Activated CD8-positive, alpha-beta memory T cell treated with anti-CD3 and anti-CD28 coated beads for 1 hour (primary cell): ENCODE results near the gene GYPC.
"Not testable (repeated sequence)": the region's sequence is repeated elsewhere in the genome, so short reads cannot be mapped to it uniquely, and the experiment has no call there.

Experiments
- DNase-seq, 2 donors: peaks; one replicate each; pipeline ENCODE4 v3.0.0-alpha.2; 2020; ENCODE audit warnings: low read depth in 1 of 2; ENCODE audit errors: extremely low read depth in 1 of 2

Gene GYPC, protein sequence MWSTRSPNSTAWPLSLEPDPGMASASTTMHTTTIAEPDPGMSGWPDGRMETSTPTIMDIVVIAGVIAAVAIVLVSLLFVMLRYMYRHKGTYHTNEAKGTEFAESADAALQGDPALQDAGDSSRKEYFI

DNA sequence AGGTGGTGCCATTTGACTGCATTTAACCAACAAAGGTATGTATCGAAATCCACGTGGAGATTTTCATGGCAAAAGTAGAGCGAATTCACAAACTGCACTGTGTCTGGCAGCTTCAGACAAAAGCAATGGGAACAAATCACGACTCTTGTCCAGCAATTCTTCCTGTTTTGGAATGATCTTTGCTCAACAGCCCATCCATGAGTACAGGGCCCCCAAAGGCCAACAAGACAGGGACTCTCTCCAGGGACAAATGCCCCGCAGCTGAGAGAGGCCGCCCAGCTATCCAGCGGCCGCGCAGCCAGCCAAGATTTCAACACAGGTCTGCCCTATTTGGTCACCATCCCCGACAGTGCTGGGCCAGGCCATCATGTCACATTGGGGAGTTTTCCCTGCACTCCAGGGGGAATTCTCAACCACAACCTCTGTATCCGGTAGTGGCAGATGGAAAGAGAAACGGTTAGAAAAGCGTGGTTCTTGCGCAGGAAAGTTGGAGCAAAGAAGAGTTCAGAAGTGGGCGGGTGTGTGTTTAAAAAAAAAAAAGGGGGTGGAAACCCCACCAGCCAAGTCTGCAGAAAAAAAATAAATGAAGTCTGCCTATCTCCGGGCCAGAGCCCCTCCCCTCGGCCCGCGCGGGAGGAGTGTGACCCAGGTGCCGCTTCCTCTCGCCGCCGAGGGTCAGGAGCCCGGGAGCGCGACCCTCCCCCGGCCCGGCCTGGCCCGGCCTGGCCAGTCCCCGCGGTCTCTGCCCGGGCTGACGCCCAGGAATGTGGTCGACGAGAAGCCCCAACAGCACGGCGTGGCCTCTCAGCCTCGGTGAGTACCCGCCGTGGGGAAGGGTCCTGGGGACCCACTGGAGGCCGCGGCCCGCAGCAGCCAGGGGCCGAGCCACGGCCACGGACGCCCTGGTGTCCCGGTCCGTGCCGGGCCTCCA is at the start of gene GYPC:
Gene GYPC (plus strand): TSS at position 659 of the 931 bp plus-strand sequence. CDS start 106 bp downstream, at position 765.
- DNase-seq, result no peak

DNA sequence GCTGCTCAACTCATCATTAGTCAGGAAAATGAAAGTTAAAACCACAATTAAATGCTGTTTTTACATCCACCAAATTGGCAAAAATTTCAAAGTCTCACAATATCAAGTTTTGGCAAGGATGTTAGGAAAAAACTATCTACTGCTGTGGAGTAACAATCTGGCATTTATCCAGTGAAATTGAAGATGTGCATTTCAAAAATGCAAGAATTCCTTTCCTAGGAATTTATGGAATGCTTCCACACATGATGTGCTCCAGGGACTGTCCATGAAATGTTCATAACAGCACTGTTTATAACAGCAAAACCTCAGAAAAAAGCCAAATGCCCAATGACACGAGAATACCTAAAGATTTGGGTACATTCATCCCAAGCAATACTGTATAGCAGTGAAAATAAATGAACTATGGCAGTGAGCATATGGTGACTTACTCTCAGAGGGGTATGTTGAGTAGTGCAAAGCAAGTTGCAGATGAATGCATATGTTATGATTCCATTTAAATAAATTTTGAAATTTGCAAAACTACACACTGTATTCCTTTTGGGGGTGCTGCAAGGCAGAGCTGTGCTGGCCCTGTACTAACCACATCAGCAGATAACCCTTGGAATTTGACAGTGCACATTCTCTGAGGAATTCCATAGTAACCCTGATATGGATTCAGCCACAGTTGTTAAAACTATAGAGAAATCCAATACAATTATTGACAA is 41.3 kb upstream of the GYPC start:
- DNase-seq, result no peak

DNA sequence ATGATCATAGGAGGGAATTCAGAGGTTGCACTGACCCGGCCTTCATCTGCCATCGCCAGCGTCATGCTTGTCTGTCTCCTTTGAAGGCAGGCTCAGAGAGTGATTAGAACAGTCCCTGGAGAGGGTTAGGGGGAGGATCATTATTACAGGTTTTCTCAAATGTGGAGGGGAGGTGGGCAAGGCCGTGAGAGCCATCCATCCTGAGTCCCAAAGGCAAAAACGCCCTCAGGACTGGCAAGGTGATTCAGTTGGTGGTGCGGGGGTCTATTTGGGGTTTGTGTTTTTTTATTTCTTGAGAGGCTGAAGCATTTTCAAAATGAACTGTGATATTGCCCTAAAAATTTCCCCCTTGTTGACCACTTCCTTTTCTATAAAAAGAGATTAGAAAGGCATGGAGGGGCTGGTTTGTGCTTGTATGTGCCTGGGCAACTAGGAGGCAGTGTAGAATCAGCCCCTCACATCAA is 39.3 kb upstream of the GYPC start:
- no peak for DNase-seq

DNA sequence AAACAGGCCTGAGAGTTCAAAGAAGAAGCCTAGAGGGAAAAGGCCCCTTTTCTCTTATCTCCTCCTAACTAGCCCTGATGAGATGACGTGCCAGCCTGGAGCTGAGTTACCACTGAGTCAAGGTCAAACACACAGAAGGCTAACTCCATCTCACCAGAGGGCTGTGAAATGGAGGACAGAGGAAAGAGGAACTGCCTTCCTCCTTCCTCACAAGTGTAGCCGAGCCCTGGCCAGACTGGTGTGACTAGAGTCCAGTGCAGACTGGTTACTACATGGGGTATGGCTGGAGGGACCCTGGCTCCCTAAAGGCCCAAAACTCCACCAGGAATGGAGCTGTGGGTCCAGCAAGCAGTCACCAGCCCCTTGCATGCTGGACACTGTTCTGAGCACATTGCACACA is 35.7 kb upstream of the GYPC start:
- DNase-seq, result no peak

DNA sequence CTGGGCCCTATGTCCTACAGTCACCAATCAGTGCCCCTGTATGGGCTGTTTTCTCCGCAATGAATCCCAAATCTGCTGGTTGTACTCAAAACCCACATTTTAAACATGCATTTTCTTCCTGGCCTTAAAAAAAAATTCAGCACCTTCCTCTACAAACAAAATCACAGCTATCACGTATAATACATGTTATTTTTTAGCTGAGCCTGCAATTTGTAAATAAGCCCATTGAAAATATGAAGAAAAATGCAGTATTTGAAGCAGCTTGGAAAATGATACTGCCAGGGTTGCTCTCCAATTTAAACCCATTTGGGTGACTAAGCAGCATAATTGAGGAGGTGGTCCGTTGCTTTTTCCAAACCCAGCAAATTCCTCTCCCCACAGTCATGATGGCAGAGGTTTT is 33.0 kb upstream of the GYPC start:
- DNase-seq, result no peak

- no peak for DNase-seq
Measured at GRCh38 chr2:126627643-126628042, 28.3 kb upstream of the GYPC start.

DNA sequence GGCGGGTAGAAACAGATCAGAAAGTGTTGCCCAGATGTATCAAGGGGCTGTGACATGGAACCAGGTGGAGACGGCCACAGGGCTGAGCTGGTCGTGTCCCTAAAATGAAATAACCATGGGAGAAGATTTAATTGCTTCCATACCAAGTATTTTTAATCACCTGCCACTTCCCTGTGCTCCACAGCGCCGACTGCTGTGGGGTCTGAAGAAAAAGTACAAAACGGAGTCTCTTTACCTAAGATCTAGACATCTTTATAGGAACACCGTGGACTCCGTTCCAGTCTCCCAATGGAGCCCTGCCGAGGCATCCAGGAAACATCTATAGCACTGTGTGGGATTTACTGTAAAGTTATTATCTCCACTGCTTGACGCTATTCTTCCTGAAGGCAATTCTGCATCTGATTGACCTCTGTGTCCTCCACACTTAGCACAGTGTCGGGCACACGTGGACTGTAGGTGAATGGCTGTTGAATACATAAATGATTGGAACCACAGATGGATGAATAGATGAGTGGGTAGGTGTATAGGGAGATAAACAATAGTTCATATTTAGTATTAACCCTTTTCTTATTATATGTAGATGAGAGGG is 21.6 kb upstream of the GYPC start:
- DNase-seq, result no peak

DNA sequence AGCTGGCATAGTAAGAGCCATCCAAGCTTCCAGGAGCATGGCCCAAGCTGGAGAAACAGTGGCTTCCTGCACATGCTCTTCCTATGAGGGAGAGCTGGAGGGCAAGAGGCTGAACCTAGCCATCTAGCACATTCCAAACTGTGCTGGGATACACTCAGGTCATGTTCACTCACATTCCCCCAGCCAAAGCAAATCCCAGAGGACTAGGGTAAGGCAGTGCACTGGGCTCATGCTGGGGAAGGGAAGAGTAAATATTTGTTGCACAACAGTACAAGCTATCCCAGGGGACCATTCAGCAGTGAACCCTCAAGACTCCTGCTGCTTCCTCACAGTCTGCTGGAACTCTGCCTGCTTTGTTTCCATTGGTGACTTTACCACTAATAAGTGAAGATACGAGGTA is 20.7 kb upstream of the GYPC start:
- DNase-seq, result no peak

- DNase-seq, result no peak
Measured at GRCh38 chr2:126635736-126636135, 20.2 kb upstream of the GYPC start.

DNA sequence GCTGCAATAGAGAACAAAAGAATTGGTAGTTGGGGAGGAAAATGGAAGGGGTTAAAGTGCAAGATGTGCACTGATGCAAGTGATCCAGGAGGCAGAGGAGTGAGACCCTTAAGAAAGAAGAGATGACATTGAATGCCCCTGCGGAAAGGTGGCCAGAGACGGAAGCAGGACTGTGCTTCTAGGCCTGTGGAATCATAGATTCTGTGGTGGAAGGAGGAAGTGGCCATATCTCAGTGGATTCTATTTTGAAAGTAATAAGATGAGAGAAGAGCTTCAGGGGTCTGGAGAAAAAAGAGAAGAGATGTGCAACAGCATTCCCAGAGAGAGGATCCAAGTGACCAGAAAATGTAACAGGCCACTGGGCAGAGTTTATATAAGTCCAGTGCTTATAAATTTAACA is 18.6 kb upstream of the GYPC start:
- DNase-seq, result no peak

DNA sequence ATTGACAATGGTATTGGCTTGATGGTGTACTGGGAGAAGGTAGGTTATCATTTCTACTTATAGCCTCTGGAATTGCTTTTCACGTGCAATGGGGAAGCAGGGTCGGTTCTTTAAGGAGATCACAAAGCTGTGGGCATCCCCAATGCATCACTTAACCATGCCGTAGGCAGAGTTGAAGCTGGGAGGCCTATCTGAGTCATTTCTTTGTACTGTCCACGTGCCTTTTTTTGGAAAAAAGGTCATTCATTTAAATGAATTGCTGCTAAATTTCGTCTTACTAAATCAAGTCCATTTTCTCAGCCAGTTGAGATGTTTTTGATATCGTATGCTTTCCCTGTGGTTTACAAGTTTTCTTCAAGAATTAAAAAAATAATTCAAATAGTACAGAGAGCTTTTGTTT is 17.2 kb upstream of the GYPC start:
- no peak for DNase-seq

- no peak for DNase-seq
Measured at GRCh38 chr2:126639276-126639675, 16.7 kb upstream of the GYPC start.

DNA sequence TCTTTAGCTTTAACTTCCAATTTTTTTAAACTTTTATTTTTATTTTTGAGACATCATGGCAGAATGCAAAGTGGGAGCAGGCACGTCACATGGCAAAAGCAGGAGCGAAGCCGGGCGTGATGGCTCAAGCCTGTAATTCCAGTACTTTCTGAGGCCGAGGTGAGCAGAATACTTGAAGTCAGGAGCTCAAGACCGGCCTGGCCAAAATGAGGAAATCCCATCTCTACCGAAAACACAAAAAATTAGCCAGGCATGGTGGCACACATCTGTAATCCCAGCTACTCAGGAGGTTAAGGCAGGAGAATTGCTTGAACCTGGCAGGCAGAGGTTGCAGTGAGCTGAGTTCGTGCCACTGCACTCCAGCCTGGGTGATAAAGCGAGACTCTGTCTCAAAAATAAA is 14.7 kb upstream of the GYPC start:
- not testable (repeated sequence) for DNase-seq

DNA sequence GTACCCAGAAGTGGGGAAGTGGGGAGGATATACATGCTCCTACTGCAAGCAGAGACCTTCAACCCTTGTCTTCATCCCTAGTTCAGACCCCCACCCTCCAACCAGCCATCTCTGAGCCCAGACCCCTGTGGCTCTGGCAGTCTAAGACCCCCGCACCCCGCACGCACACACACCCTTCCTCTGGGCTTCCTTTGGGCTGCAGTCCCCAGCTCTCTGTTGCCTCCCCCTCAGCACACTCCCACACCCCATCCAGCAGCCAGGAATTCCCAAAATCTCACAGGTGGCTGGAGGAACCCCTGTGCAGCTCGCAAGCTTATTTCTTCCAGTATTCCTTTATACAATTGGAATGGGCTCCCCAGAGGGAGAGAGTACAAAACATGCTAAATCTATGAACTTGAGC is 13.9 kb upstream of the GYPC start:
- no peak for DNase-seq

- DNase-seq, result no peak
Measured at GRCh38 chr2:126643431-126643830, 12.5 kb upstream of the GYPC start.

GRCh38 chr2:126643972-126644371 is 12.0 kb upstream of the GYPC start:
- no peak for DNase-seq

- no peak for DNase-seq
Measured at GRCh38 chr2:126644630-126645191, 11.2 kb upstream of the GYPC start.

DNA sequence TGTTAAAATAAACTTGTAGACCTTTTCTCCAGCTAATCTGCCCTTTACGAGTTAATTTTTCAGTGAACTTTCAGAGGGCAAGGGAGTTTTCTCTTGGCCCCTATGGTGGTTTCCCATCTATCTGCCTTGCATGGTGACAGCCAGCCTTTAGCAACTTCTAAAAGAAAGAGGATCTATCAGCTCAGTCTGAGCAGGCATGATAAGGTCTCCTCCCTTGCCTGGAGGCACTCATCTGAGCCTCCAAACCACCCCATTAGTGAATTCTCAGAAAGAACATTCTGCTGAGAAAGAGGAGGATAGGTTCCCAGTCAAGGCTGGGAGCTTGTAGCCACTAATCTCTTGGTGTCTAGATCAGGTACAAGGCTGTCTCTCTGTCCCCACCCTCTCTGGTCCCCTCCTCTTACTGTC is 10.7 kb upstream of the GYPC start:
- DNase-seq, result no peak

DNA sequence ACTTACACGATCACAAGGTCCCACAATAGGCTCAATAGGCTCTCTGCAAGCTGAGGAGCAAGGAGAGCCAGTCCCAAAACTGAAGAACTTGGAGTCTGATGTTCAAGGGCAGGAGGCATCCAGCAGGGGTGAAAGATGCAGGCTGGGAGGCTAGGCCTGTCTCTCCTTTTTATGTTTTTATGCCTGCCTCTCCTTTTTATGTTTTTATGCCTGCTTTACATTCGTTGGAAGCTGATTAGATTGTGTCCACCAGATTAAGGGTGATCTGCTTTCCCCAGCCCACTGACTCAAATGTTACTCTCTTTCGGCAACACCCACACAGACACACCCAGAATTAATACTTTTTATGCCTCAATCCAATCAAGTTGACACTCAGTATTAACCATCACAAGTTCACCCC is 9.9 kb upstream of the GYPC start:
- no peak for DNase-seq

- DNase-seq, result not testable (repeated sequence)
Measured at GRCh38 chr2:126647714-126648344, 8.1 kb upstream of the GYPC start.
